ENCODE results near the gene IGF2R.

DNA sequence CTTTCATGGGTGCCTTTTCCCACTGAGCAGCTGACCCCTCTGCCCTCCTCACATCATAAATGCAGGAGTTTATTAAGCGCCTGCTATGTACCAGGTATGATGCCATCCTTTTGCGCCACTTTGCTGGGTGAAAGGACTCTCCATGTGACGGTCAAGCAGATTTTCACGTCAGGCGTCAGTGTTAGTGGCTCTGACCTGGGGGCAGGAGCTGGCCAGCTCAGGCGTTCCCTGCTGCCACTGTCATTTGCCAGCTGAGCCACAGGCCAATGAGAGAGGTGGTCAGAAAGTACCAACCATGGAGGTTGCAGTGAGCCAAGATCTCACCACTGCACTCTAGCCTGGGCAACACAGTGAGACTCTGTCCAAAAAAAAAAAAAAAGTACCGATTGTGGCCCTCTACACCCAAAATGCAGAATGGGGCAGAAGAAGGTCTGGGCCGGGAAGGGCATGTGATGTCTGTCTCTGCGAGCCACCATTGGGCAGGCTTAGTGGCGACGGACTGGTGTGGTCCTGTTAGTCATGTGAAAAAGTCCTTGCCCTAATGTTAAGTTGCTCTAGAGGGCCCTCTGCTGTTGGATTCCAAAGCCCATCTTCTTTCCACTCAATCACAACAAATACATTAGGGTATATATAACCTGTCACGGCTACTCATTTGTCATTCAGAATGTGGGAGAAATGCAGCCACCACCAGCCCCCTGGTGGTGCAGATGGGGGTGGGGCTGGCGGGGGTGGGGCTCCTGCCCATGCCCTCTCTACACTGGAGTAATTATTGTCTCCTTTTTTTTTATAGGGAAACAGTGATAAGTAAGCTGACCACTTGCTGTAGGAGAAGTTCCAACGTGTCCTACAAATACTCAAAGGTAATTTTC, 134.3 kb downstream of the IGF2R start:
- TF ChIP-seq, protein P1, sequence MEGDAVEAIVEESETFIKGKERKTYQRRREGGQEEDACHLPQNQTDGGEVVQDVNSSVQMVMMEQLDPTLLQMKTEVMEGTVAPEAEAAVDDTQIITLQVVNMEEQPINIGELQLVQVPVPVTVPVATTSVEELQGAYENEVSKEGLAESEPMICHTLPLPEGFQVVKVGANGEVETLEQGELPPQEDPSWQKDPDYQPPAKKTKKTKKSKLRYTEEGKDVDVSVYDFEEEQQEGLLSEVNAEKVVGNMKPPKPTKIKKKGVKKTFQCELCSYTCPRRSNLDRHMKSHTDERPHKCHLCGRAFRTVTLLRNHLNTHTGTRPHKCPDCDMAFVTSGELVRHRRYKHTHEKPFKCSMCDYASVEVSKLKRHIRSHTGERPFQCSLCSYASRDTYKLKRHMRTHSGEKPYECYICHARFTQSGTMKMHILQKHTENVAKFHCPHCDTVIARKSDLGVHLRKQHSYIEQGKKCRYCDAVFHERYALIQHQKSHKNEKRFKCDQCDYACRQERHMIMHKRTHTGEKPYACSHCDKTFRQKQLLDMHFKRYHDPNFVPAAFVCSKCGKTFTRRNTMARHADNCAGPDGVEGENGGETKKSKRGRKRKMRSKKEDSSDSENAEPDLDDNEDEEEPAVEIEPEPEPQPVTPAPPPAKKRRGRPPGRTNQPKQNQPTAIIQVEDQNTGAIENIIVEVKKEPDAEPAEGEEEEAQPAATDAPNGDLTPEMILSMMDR (IDR thresholded peaks at IDR 0.05; ENCODE audit: poor library complexity): peak; percentile 31
- TF ChIP-seq EZH2 (IDR thresholded peaks at IDR 0.05; ENCODE audit: borderline replicate concordance) (no peak), EZH2phosphoT487 (IDR thresholded peaks at IDR 0.05; ENCODE audit: low read depth, severe bottlenecking, unreplicated experiment) (no peak)
